NB4 (cell line): Measurements from ENCODE around the gene CAMTA1.
"Not testable (repeated sequence)": the region's sequence is repeated elsewhere in the genome, so short reads cannot be mapped to it uniquely, and the experiment has no call there.

Source experiments
- DNase-seq: peaks from one replicate; pipeline ENCODE4 v3.0.0; 2010; ENCODE audit warnings: low read depth
- H3K4me3 ChIP-seq: one replicate; pipeline ENCODE4 v1.5.1; 2011; ENCODE audit warnings: mild to moderate bottlenecking, low read depth, low read length, moderate library complexity
- MYC ChIP-seq: IDR thresholded peaks from 2 replicates; pipeline ENCODE4 v1.6.1; 2011; ENCODE audit warnings: low read depth, low read length
- POLR2A ChIP-seq: IDR thresholded peaks from 2 replicates; pipeline ENCODE4 v1.6.1; 2011; ENCODE audit warnings: mild to moderate bottlenecking; ENCODE audit not compliant: insufficient read length; ENCODE audit errors: extremely low read depth
- TF ChIP-seq, protein P1 (sequence below): IDR thresholded peaks from 2 replicates; pipeline ENCODE4 v1.6.1; 2011; ENCODE audit warnings: low read depth, low read length
- TF ChIP-seq, protein P2 (sequence below): IDR thresholded peaks from one replicate; pipeline ENCODE4 v1.5.1; 2012; ENCODE audit warnings: low read depth, low read length

Gene CAMTA1

DNA sequence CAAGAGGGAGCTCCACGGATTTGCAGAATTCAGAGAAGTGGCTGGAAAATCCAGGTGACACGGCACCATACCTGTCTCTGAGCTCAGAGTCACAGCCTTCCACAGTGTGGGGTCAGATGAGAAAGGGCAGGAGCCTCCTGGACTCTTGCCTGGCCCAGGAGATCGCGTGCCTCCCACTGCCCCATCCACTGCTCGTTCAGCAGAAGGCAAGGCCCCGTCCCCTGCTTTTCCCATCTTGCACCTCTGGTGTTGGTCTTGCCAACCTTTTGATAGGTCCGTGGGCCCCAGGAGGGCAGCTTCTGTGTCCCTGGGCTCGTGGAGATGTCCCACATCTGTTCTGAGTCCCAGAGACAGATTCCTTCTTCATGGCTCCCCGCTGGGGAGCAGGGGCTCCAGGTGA lies 902.2 kb downstream of the CAMTA1 start:
- DNase-seq = no peak
- TF ChIP-seq POLR2A = no peak
- TF ChIP-seq, protein P1, sequence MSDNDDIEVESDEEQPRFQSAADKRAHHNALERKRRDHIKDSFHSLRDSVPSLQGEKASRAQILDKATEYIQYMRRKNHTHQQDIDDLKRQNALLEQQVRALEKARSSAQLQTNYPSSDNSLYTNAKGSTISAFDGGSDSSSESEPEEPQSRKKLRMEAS = no peak
- TF ChIP-seq MYC = no peak
- TF ChIP-seq, protein P2, sequence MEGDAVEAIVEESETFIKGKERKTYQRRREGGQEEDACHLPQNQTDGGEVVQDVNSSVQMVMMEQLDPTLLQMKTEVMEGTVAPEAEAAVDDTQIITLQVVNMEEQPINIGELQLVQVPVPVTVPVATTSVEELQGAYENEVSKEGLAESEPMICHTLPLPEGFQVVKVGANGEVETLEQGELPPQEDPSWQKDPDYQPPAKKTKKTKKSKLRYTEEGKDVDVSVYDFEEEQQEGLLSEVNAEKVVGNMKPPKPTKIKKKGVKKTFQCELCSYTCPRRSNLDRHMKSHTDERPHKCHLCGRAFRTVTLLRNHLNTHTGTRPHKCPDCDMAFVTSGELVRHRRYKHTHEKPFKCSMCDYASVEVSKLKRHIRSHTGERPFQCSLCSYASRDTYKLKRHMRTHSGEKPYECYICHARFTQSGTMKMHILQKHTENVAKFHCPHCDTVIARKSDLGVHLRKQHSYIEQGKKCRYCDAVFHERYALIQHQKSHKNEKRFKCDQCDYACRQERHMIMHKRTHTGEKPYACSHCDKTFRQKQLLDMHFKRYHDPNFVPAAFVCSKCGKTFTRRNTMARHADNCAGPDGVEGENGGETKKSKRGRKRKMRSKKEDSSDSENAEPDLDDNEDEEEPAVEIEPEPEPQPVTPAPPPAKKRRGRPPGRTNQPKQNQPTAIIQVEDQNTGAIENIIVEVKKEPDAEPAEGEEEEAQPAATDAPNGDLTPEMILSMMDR = no peak
- H3K4me3 ChIP-seq = no peak overlapping the region

DNA sequence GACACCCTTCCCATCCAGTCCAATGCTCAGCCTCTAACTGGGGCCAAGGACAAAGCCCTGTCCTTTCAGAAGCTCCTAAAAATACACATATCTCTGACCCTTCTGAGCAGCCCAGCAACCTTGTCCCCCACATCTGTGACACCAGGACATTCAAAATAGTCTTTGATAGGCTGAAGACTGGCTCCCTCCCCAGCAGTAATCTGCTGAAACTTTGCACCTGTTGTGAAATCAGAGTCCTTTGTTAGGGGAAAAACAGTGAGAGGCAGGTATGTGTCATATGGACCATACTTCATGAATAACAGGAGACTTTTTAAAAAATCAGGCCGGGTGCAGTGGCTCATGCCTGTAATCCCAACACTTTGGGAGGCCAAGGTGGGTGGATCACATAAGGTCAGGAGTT lies 903.4 kb downstream of the CAMTA1 start:
- DNase-seq = no peak
- no peak for TF ChIP-seq MYC
- TF ChIP-seq, protein P2 = no peak
- TF ChIP-seq POLR2A = no peak
- TF ChIP-seq, protein P1 = no peak
- H3K4me3 ChIP-seq = no peak overlapping the region

DNA sequence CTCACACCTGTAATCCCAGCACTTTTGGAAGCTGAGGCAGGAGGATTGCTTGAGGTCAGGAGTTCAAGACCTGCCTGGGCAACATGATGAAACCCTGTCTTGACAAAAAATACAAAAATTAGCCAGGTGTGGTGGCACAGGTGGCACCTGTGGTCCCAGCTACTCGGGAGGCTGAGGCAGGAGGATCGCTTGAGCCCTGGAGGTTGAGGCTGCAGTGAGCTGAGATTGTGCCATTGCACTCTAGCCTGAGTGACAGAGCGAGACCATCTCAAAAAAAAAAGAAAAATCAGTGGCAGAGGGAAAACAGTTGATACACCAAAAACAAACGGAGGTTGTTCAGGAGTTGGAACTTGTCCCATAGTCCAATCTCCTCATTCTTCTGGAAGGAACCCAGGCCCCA lies 904.1 kb downstream of the CAMTA1 start:
- not testable (repeated sequence) for H3K4me3 ChIP-seq, DNase-seq

DNA sequence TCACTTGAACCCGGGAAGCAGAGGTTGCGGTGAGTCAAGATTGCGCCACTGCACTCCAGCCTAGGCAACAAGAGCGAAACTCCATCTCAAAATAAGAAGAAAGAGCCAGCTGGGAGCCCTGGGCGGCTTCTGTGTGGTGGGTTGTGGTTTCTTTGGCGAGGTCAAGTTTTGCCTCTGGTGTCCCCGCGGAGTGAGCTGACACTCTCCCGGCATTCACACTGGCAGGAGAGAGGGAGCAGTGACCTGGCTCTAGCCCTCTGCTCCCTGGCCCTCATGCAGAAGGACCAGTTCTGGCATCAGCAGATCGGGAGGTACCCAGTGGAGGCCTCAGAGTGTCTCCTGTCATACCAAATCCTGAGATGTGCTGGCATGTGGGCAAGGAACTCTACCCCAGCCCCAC lies 904.8 kb downstream of the CAMTA1 start:
- no peak overlapping the region for H3K4me3 ChIP-seq
- TF ChIP-seq, protein P2 = no peak
- TF ChIP-seq MYC = no peak
- no peak for DNase-seq

DNA sequence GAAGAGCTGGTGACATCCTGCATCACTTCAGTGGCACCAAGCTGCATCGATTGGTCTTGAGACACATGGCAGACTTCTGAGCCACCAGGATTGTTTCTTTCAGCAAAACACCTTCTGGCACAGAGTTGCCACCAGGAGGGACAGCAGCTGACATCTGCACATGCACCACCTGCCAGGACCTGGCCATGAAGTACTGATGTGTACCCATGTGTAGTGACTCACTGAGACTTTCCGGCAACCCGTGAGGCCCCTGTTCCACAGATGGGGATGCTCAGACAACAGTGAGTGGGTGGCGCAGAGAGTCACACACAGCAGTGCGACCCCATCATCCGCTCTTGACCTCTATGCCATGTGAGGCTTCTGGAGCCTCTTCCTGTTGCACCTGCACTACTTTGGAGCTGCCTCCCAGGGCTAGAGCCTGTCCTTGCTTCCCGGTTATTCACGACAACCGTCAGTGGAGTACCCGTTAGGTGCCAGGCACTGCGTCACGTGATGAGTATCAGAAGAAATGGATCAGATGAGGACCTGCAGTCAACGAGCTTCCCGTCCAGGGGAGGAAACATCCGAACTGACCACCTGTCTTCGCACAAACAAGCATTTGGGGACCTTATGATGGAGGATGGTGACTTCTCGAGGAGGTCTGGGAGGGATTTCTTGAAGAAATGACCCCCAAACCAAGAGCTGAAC lies 905.4 kb downstream of the CAMTA1 start:
- no peak for DNase-seq
- no peak for TF ChIP-seq MYC
- TF ChIP-seq, protein P1 = no peak
- no peak for TF ChIP-seq POLR2A

DNA sequence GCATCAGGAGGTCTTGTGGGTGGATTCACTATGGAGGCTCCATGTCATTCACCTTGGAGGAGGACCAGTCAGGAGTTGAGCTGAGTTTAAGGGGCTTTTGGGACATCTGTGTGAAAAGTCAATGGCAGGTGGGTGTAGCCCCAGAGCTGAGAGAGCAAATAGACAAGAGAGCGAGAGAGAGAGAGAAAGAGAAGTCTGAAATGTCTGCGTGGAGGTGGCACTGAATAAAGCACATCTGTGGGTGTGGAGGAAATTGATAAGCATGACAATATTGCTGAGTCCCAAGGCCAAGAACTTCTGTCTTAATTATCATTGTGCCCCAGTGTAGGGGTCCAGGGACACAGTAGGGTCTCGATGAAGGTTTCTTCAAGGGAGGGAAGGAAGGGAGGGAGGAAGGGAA lies 906.3 kb downstream of the CAMTA1 start:
- H3K4me3 ChIP-seq = no peak overlapping the region
- TF ChIP-seq, protein P2 = no peak
- TF ChIP-seq POLR2A (no peak), MYC (no peak)
- TF ChIP-seq, protein P1 = no peak
- DNase-seq = no peak

More for the DNA sequence above, 905.4 kb downstream of the CAMTA1 start:
- no peak overlapping the region for H3K4me3 ChIP-seq

DNA sequence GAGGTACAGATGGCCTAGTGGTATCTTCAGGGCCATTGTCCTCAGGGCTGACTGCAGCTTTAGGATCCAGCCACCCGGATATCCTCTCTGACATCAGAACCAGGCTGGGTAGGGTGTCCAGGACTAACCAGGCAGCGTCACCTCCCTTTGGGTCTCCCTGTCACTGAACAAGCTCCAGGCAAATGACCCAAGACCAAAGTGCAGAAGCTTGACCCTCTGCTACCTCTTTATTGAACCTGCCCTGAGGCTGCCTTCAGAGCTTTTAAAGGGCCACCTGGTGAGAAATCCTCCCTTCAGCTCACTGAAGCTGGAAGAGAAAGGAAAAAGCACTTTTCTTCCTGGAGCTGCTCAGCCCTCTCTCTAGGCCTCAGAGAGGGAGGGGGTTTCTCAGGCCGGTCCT lies 906.8 kb downstream of the CAMTA1 start:
- TF ChIP-seq MYC (no peak), POLR2A (no peak)
- TF ChIP-seq, protein P2 = no peak
- TF ChIP-seq, protein P1 = no peak

DNA sequence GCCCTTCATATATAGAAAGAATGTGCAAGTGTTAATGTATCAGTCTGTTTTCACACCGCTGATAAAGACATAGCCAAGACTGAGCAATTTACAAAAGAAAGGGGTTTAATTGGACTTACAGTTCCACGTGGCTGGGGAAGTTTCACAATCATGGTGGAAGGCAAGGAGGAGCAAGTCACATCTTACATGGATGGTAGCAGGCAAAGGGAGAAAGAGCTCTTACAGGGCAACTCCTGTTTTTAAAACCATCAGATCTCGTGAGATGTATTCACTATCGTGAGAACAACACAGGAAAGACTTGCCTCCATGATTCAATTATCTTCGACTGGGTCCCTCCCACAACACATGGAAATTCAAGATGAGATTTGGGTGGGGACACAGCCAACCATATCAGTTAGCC lies 907.8 kb downstream of the CAMTA1 start:
- H3K4me3 ChIP-seq, DNase-seq: not testable (repeated sequence)

More for the DNA sequence above, 906.8 kb downstream of the CAMTA1 start:
- H3K4me3 ChIP-seq = no peak overlapping the region
- no peak for DNase-seq
